Aorta (tissue), 5 donors: ENCODE data around the gene PGP. TPM values are rescaled to one million over a fixed set of nuclear protein-coding genes. Genes with fewer than 3 reads are reported as not detected.
"Not testable (repeated sequence)": the region's sequence is repeated elsewhere in the genome, so short reads cannot be mapped to it uniquely, and the experiment has no call there.

Source experiments
- ATAC-seq: fragments of 200-7000 bp; cut with Tn5 transposase; one replicate; pipeline ENCODE4 v1.9.1; 2022; ENCODE audit warnings: moderate library complexity; ENCODE audit not compliant: low FRiP score
- DNase-seq, 2 donors: peaks; one replicate each; pipeline ENCODE4 v3.0.0-alpha.2; 2020
- H3K27ac ChIP-seq, 2 donors: one replicate each; pipeline ENCODE4 v1.5.1; 2013; ENCODE audit warnings: low read length in 2 of 2, mild to moderate bottlenecking in 2 of 2, moderate library complexity in 2 of 2, control low read depth in 1 of 2, inconsistent platforms in 1 of 2, low read depth in 1 of 2
- H3K27me3 ChIP-seq, 2 donors: one replicate each; pipeline ENCODE4 v1.6.1; 2013; ENCODE audit warnings: control low read depth in 1 of 2, low read length in 1 of 2, mild to moderate bottlenecking in 1 of 2, moderate library complexity in 1 of 2; ENCODE audit not compliant: insufficient read depth in 2 of 2, control insufficient read depth in 1 of 2
- H3K36me3 ChIP-seq, 2 donors: one replicate each; pipeline ENCODE4 v1.6.1; 2013; ENCODE audit warnings: control low read depth in 1 of 2, low read length in 1 of 2, mild to moderate bottlenecking in 1 of 2; ENCODE audit not compliant: insufficient read depth in 2 of 2, control insufficient read depth in 1 of 2
- H3K4me1 ChIP-seq, 2 donors: one replicate each; pipeline ENCODE4 v1.6.1; 2013; ENCODE audit warnings: low read length in 2 of 2, control low read depth in 1 of 2, mild to moderate bottlenecking in 1 of 2, moderate library complexity in 1 of 2; ENCODE audit not compliant: insufficient read depth in 2 of 2, control insufficient read depth in 1 of 2
- H3K4me3 ChIP-seq, 2 donors: one replicate each; pipeline ENCODE4 v1.5.1; 2013; ENCODE audit warnings: low read length in 2 of 2, control low read depth in 1 of 2, mild to moderate bottlenecking in 1 of 2
- H3K9me3 ChIP-seq: one replicate; pipeline ENCODE4 v1.6.1; 2013; ENCODE audit warnings: mild to moderate bottlenecking, low read length; ENCODE audit not compliant: control insufficient read depth
- WGBS, 2 donors: extraction: QIAGEN DNeasy Blood & Tissue Kit; methylation state at CpG; one replicate each; pipeline ENCODE4 v1.1.7; 2013; 5-methylcytosine and 5-hydroxymethylcytosine counted together
- intact Hi-C, 2 donors: fragments of 100-400 bp; cut with DNase I; formaldehyde crosslinking; loops; one replicate each; pipeline versions ENCODE4 v1.14.2 to v1.15.0; 2022
- polyA plus RNA-seq, 2 donors: library from polyadenylated mRNA; stranded (reverse); fragments of 200-250 nt; gene quantifications; one replicate each; pipeline ENCODE4 v1.2.3, GENCODE V29; 2013
- total RNA-seq, 2 donors: library from RNA; stranded (reverse); fragmentation: NEBNext Ultra II Directional; extraction: Animal tissue kit (Norgen Biotek cat#: 25700); gene quantifications; one replicate each; pipeline ENCODE4 v1.2.1, GENCODE V29; 2021
- donor health status: healthy with polysubstance abuse.
- donor health status: Bipolar disorder and iron deficiency.
- donor health status: DM: no; HTN: no; CAD: no.
- donor health status: DM: no; HTN: no; CAD: no.
- donor health status: DM: yes; HTN: yes; CAD: no.

The PGP gene
- total and polyA plus RNA-seq, 4 donors, result 7.3 to 15.4 (median 9.0) TPM

DNA sequence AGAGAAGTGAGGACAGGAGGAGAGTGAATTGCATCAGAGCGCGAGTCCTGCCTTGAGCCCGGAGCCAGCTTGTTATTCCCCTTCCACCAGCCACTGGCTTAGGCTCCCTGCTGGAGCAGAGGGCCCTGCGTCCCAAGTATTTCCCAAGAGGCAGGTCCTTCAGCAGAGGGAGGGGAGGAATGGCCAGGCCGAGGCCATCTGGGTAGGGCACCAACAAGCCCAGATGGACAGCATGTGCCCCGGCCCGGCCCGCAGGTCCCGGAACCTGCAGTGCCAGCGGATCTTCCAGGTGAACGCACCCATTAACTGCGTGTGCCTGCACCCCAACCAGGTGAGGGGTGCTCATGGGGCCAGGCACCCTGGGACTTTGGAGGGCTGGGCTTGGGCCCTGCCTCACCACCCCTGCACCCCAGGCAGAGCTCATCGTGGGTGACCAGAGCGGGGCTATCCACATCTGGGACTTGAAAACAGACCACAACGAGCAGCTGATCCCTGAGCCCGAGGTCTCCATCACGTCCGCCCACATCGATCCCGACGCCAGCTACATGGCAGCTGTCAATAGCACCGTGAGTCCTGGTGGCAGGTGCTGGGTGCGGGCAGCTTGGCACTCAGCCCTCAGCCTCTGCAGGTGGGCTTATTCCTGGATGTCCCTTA lies 7.7 kb downstream of the PGP start:
- Histone ChIP-seq H3K36me3 (no peaks in the 10 kb centered on the region), H3K4me3 (no peak overlapping the region), H3K27ac (no peak overlapping the region), H3K27me3 (no peaks in the 10 kb centered on the region), H3K9me3 (no peaks in the 10 kb centered on the region), H3K4me1 (no peaks in the 10 kb centered on the region)
- intact Hi-C loops, result no loop called here
- DNase-seq (no peak), ATAC-seq (no peak)
- 89 to 91% methylated on average over 23 of the region's 23 CpGs for WGBS, 2 donors

DNA sequence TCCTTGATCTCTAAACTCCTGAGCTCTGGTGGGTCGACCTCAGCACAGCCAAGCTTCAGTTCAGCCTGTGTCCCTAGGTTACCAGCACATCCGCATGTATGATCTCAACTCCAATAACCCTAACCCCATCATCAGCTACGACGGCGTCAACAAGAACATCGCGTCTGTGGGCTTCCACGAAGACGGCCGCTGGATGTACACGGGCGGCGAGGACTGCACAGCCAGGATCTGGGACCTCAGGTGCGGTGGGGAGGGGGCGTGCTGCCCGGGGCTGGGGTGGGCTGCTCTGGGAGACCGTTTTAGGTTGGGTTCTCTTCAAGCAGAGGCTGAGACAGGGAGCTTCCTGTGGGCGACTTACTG lies 8.2 kb downstream of the PGP start:
- H3K27ac ChIP-seq, result no peak overlapping the region

DNA sequence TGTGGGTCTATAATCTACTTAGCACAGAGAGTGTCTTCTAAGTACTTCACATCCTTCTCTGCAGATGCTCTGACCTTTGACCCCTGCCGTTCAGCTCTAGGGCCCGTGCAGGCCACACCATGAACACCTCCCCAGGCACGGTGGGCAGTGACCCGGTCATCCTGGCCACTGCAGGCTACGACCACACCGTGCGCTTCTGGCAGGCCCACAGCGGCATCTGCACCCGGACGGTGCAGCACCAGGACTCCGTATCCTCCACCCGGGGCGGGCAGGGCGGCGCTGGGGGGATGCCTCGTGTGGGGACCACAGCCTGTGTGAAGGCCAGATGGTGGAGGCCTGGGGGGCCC lies 8.7 kb downstream of the PGP start:
- DNase-seq (peak in 1 of 2 donors; percentile 64), ATAC-seq (peak; percentile 1)
- Histone ChIP-seq H3K27ac (no peak overlapping the region), H3K36me3 (no peaks in the 10 kb centered on the region), H3K4me3 (peak overlapping the region; percentile 48 to 70), H3K9me3 (no peaks in the 10 kb centered on the region), H3K27me3 (no peaks in the 10 kb centered on the region), H3K4me1 (no peaks in the 10 kb centered on the region)
- WGBS, 2 donors, result 5 to 8% methylated on average over 16 of the region's 16 CpGs
- intact Hi-C loops, result no loop called here

More for the DNA sequence above, 8.2 kb downstream of the PGP start:
- WGBS, 2 donors, result 78 to 83% methylated on average over 18 of the region's 18 CpGs
- no peaks in the 10 kb centered on the region for H3K27me3 ChIP-seq
- DNase-seq, result no peak
- no peak overlapping the region for H3K4me3 ChIP-seq
- ATAC-seq, result no peak
- no peaks in the 10 kb centered on the region for H3K36me3 ChIP-seq
- intact Hi-C loops, result no loop called here
- no peaks in the 10 kb centered on the region for H3K9me3 ChIP-seq
- H3K4me1 ChIP-seq, result no peaks in the 10 kb centered on the region

DNA sequence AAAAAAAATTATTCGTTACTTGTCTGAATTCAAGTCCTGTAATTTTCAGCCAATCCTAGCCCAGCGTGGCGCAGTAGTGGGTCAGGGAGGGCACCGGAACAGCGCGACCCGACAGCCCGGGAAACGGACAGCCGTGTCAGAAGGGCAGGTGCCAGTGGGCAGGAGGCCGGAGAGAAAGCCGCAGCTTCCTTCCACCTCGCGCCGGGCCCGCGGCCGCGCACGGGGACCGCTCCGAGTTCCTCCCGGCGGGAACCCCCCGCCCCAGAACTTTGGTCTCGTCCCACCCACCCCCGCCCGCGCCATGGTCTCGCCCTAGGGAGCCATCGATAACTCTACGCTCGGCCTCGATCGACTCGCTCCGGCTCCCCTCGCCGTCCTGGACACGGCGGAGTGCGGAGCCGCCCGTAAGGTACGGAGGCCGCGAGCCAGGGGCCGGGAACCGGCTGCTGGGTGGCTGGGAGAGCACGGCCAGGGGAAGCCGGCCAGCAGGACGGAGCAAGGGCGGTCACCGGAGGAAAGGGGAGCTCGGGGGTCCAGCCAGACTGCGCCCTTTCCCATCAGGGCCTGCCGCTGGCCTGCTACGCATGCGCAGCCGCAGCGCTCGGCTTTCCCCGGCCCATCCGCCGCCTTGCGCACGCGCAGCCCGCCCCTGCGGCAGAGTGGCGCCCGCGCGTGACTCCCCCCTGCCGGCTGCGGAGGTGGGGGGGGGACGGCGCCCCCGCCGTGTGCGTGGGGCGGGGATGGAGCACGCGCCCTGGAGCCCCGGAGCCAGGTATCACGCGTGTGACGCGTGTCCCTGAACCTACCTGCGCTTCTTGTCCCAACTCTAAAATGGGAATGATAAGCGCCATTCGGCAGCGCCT lies 9.3 kb downstream of the PGP start, which contains the start of gene MLST8:
Gene MLST8, plus strand, starts transcription at position 351 of the 863 bp plus-strand sequence. CDS start 632 bp downstream, outside the sequence.
- Histone ChIP-seq H3K27me3 (no peaks in the 10 kb centered on the region), H3K9me3 (no peaks in the 10 kb centered on the region), H3K27ac (peak within 1 kb of the TSS; percentile 16 to 90), H3K4me1 (no peaks in the 10 kb centered on the region), H3K4me3 (peak within 1 kb of the TSS; percentile 48 to 70), H3K36me3 (no peaks in the 10 kb centered on the region)
- intact Hi-C loops, result no loop called here
- DNase-seq, result peak; percentile 92 to 95
- 1% methylated on average over 77 to 93 of the region's 93 CpGs for WGBS, 2 donors
- peak; percentile 95 for ATAC-seq

DNA sequence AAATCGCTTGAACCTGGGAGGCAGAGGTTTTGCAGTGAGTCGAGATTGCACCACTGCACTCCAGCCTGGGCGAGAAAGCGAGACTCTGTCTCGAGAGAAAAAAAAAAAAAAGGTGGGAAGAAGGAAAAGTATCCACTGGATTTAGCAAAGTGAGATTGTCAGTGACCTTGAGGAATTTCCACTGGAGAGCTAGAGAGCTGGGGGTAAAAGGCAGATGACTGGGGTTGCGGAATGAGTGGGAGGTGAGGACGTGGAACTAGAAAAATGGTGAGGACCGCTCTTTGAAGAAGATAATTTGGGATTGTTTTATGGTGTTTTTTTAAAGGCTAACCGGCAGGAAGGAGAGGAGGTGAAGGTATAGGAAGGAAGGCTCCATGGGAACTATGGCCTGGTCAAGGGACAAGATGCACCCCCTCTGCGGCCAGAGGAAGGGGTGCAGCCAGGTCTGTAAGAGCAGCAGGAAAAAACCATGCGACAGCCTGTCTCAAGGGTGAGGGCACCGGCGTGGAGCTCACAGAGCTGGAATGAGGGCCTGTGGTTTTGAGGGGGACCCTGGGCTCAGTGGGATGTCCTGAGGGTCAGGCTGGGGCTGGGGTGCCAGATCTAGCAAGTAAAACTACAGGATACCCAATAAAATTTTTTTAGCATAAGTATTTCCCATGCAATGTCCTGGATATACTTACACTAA lies 10.1 kb downstream of the PGP start:
- intact Hi-C loops, result no loop called here
- H3K4me1 ChIP-seq, result no peaks in the 10 kb centered on the region
- peak overlapping the region; percentile 43 to 70 for H3K4me3 ChIP-seq
- WGBS, 2 donors, result 81% methylated on average over 13 of the region's 13 CpGs
- no peaks in the 10 kb centered on the region for H3K27me3 ChIP-seq
- no peaks in the 10 kb centered on the region for H3K9me3 ChIP-seq
- ATAC-seq, result no peak
- no peak for DNase-seq
- H3K36me3 ChIP-seq, result no peaks in the 10 kb centered on the region
- no peak overlapping the region for H3K27ac ChIP-seq

DNA sequence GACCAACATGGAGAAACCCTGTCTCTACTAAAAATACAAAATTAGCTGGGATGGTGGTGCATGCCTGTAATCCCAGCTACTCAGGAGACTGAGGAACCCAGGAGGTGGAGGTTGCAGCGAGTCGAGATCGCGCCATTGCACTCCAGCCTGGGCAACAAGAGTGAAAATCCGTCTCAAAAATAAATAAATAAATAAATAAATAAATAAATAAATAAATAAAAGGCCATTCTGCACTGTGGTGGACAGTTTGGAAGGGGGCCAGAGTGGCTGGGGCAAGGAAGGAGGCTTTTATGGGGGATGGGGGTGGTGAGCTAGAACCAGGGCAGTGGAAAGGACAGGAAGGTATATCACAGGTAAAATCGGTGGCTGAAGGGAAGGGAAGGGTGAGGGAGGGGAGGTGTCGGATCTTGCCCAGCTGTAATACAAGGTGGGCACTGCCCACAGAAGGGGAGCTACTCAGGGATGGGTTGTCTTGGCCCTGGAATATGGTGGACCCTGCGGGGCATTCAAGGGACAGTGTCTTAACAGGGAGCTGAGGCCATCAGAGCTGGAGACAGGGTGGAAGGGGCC lies 11.4 kb downstream of the PGP start:
- H3K4me1 ChIP-seq, H3K27me3 ChIP-seq, ATAC-seq, H3K4me3 ChIP-seq, H3K27ac ChIP-seq, intact Hi-C loops, DNase-seq, H3K9me3 ChIP-seq, H3K36me3 ChIP-seq: not testable (repeated sequence)
- WGBS, 2 donors, result 93 to 95% methylated on average over 8 of the region's 8 CpGs

GRCh38 chr16:2200313-2200712 lies 14.3 kb downstream of the PGP start:
- Histone ChIP-seq H3K36me3 (no peaks in the 10 kb centered on the region), H3K27me3 (no peaks in the 10 kb centered on the region), H3K27ac (no peak overlapping the region), H3K4me3 (no peak overlapping the region), H3K9me3 (no peaks in the 10 kb centered on the region), H3K4me1 (no peaks in the 10 kb centered on the region)
- ATAC-seq (no peak), DNase-seq (no peak)
- WGBS, 2 donors, result 87 to 90% methylated on average over 6 of the region's 6 CpGs
- intact Hi-C loops, result no loop called here

DNA sequence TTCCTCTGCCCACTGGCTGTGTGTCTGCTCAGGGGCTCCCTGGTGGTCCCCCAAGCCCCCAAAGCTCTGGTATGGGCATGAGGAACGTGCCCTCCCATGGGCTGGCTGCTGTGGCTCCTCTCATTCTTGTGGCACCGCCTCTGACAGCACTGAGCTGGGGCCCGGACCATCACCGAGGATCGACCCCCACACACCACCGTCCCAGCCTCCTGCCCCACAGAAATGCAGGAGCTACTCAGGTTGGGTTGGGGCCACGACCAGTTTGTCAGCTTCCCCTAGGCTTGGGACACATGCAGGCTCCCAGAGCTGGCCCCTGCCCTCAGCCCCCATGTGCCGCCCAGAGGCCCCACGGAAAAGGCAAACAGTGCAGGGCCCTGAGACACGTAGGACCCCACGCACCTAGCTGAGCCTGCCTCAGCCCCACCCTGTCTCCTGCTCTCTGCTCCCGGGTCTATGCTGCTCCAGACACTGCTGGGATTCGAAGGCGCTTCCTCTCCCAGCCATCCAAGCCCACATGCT lies 15.0 kb downstream of the PGP start:
- ATAC-seq (no peak), DNase-seq (no peak)
- no peaks in the 10 kb centered on the region for H3K4me1 ChIP-seq
- H3K27ac ChIP-seq, result no peak overlapping the region
- intact Hi-C loops, result no loop called here
- no peaks in the 10 kb centered on the region for H3K9me3 ChIP-seq
- no peaks in the 10 kb centered on the region for H3K27me3 ChIP-seq
- H3K36me3 ChIP-seq, result no peaks in the 10 kb centered on the region
- 67 to 72% methylated on average over 14 of the region's 14 CpGs for WGBS, 2 donors
- H3K4me3 ChIP-seq, result no peak overlapping the region
